AG09309 (cell line): ENCODE measurements around the gene CBR1.

ENCODE experiments used
- DNase-seq: peaks from one replicate; pipeline ENCODE4 v3.0.0-alpha.2; 2010; ENCODE audit warnings: low read depth
- H3K4me3 ChIP-seq: 2 replicates; pipeline ENCODE4 v1.5.1; 2011; ENCODE audit warnings: mild to moderate bottlenecking, low read depth, low read length, moderate library complexity; ENCODE audit not compliant: control insufficient read depth
- CTCF ChIP-seq: IDR thresholded peaks from 2 replicates; pipeline ENCODE4 v1.5.1; 2011; ENCODE audit warnings: mild to moderate bottlenecking, low read depth, low read length, inconsistent platforms; ENCODE audit not compliant: insufficient read depth, control insufficient read depth; ENCODE audit errors: missing control alignments

Gene CBR1

GRCh38 chr21:36060159-36060921, 9.5 kb upstream of the CBR1 start, which contains the start of gene SETD4:
Gene SETD4, minus strand, starts transcription at chr21:36060526. Its CDS starts 1,638 bp downstream, at chr21:36058888.
- no peak for TF ChIP-seq CTCF
- peak; percentile 69 for DNase-seq
- H3K4me3 ChIP-seq, result peak within 1 kb of the TSS; percentile 85

- no peak overlapping the region for H3K4me3 ChIP-seq
- DNase-seq, result no peak
- no peak for TF ChIP-seq CTCF
These were observed 8.4 kb upstream of the CBR1 start for GRCh38 chr21:36061445-36061844.

GRCh38 chr21:36063375-36064084, 6.3 kb upstream of the CBR1 start:
- no peak for DNase-seq
- no peak overlapping the region for H3K4me3 ChIP-seq
- TF ChIP-seq CTCF, result no peak

- DNase-seq, result no peak
- no peak for TF ChIP-seq CTCF
- no peak overlapping the region for H3K4me3 ChIP-seq
These were observed 5.8 kb upstream of the CBR1 start for GRCh38 chr21:36064085-36064460.

- TF ChIP-seq CTCF, result no peak
- no peak for DNase-seq
- no peak overlapping the region for H3K4me3 ChIP-seq
These were observed 4.3 kb upstream of the CBR1 start for GRCh38 chr21:36065497-36066036.

GRCh38 chr21:36068748-36069398, 951 bp upstream of the CBR1 start:
- no peak for TF ChIP-seq CTCF
- H3K4me3 ChIP-seq, result no peak overlapping the region
- no peak for DNase-seq
